ENCODE measurements around the gene PTK7. TPM values are rescaled to one million over a fixed set of nuclear protein-coding genes. Genes with fewer than 3 reads are reported as not detected.

PTK7 gene
- total and polyA plus RNA-seq, 3 donors from 2014 or later: 58.8 to 68.7 (median 60.8) TPM

DNA sequence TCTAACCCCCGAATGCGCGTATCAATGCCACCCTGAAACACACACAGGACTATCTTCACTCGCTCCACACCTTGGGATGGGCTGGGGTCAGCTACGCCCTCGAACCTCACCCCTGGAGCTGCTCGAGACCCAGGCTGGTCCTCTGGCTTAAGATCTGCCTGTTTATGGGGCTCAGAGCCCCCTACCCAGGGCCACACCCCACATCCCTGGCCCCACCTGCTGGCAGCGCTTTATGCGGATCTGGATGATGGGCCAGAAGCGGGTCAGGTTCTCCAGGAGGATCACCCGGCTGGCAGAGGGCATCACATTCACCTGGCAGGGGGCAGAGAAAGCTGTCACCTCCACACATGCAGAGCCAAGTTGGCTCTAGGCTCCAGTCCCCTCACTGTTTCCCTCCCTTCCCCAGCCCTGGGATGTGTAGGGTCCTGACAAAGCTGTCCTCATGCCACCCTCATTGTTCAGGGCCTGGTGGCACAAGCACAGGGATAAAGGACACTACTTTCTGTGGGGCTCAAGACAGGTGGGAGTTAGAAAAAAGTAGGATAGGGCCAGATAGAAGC is 30.7 kb upstream of the PTK7 start:
- Histone ChIP-seq H3K4me3 (no peak overlapping the region), H3K27ac (no peak overlapping the region), H3K27me3 (no peaks in the 10 kb centered on the region), H3K36me3 (ENCODE audit: low read depth, missing control alignments) (no peaks in the 10 kb centered on the region), H3K9me3 (no peaks in the 10 kb centered on the region), H3K4me1 (no peaks in the 10 kb centered on the region)
- intact Hi-C loops (cut with DNase I; ENCODE audit: low total_unique reads): no loop called here
- 93 to 98% methylated on average over 8 to 11 of the region's 11 CpGs for WGBS, 2 donors
- no peak for DNase-seq
- TF ChIP-seq POLR2A (IDR thresholded peaks at IDR 0.05): no peak
- TF ChIP-seq, protein P1, sequence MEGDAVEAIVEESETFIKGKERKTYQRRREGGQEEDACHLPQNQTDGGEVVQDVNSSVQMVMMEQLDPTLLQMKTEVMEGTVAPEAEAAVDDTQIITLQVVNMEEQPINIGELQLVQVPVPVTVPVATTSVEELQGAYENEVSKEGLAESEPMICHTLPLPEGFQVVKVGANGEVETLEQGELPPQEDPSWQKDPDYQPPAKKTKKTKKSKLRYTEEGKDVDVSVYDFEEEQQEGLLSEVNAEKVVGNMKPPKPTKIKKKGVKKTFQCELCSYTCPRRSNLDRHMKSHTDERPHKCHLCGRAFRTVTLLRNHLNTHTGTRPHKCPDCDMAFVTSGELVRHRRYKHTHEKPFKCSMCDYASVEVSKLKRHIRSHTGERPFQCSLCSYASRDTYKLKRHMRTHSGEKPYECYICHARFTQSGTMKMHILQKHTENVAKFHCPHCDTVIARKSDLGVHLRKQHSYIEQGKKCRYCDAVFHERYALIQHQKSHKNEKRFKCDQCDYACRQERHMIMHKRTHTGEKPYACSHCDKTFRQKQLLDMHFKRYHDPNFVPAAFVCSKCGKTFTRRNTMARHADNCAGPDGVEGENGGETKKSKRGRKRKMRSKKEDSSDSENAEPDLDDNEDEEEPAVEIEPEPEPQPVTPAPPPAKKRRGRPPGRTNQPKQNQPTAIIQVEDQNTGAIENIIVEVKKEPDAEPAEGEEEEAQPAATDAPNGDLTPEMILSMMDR (IDR thresholded peaks at IDR 0.05): no peak

DNA sequence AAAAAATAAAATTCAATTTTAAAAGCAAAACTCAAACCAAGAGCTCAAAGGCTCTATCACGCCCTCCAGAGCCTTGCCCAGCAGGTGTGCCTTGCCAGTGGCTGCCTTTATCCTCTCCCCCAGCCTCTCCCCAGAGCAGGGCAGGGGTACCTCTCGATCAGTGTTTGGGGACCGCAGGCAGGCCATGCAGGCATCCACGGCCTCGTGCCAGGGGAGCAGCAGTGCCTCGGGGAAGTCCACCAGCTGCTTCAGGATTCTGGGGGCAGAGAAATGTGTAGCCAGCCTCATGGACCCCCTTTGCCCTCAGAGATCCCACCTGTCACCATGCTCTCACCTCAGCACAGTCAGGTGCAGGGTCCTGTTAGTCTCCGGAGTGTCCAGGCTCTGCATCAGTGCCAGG is 28.1 kb upstream of the PTK7 start:
- H3K36me3 ChIP-seq (ENCODE audit: low read depth, missing control alignments): no peaks in the 10 kb centered on the region
- 84 to 89% methylated on average over 1 to 7 of the region's 7 CpGs for WGBS, 2 donors

DNA sequence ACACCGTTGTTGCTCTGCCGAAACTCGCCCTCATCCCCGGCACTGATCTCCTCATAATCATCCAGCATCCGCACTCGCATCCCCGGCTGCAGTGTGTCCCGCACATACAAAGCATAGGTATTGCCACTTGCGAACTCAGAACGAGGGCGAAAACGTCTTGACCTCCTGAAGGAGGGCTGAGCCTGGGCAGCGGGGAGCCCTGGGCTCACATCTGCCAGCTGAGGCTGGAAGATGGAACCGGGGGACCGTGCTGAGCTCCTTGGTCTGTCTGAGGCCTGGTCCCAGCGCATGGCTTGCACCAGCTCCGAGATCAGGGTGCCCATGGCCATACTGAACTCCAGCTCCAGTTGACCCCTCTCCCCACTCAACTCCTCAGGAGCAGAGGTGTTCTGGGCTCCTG is 25.1 kb upstream of the PTK7 start:
- H3K4me3 ChIP-seq: no peak overlapping the region
- no peaks in the 10 kb centered on the region for H3K36me3 ChIP-seq (ENCODE audit: low read depth, missing control alignments)
- no peak for DNase-seq
- no peak overlapping the region for H3K27ac ChIP-seq
- H3K4me1 ChIP-seq: peaks cover 18% of the 10 kb centered on the region
- WGBS, 2 donors: 89 to 97% methylated on average over 12 to 17 of the region's 17 CpGs
- H3K27me3 ChIP-seq: no peaks in the 10 kb centered on the region
- no peaks in the 10 kb centered on the region for H3K9me3 ChIP-seq
- intact Hi-C loops (cut with DNase I; ENCODE audit: low total_unique reads): no loop called here
- TF ChIP-seq, protein P1 (IDR thresholded peaks at IDR 0.05): no peak
- no peak for TF ChIP-seq POLR2A (IDR thresholded peaks at IDR 0.05)

More for the DNA sequence above, 28.1 kb upstream of the PTK7 start:
- H3K27ac ChIP-seq: no peak overlapping the region
- no peak for DNase-seq
- intact Hi-C loops (cut with DNase I; ENCODE audit: low total_unique reads): no loop called here
- no peaks in the 10 kb centered on the region for H3K9me3 ChIP-seq
- H3K27me3 ChIP-seq: no peaks in the 10 kb centered on the region
- no peak overlapping the region for H3K4me3 ChIP-seq
- peaks cover 11% of the 10 kb centered on the region for H3K4me1 ChIP-seq
- TF ChIP-seq, protein P1 (IDR thresholded peaks at IDR 0.05): no peak
- TF ChIP-seq POLR2A (IDR thresholded peaks at IDR 0.05): no peak

DNA sequence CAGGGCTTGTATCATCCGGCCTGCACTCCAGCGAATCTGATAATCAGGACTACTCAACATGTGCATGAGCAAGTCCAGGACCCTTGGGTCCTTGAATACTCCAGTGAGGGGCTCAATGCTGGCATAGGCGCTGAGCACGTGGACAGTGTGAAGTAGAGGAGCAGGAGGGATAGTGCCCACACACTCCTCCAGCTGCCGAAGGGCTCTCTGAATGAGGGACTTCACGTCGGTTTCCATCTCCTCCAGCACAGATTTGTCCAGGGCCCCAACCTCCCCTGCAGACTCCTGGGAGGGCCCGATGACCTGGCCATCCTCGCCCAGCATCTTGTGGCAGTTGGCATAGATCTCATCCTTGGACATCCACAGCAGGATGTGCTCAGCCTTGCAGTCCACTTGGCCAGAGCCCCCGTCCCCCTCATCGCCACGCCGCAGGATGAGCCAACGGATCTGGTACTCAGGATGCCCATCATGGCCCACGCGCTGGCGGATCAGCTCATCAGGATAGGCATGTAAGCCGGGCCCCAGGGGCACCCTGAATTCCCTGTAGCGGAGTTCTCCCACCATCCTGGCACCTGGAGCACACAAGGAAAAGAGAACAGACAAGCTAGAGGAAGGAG is 23.8 kb upstream of the PTK7 start:
- no peak for TF ChIP-seq POLR2A (IDR thresholded peaks at IDR 0.05)
- TF ChIP-seq, protein P1 (IDR thresholded peaks at IDR 0.05): no peak
- H3K27ac ChIP-seq: no peak overlapping the region
- H3K4me1 ChIP-seq: peaks cover 18% of the 10 kb centered on the region
- no peaks in the 10 kb centered on the region for H3K27me3 ChIP-seq
- H3K36me3 ChIP-seq (ENCODE audit: low read depth, missing control alignments): no peaks in the 10 kb centered on the region
- no peaks in the 10 kb centered on the region for H3K9me3 ChIP-seq
- 80 to 82% methylated on average over 11 to 19 of the region's 19 CpGs for WGBS, 2 donors
- no peak for DNase-seq
- intact Hi-C loops (cut with DNase I; ENCODE audit: low total_unique reads): no loop called here
- no peak overlapping the region for H3K4me3 ChIP-seq
